ENCODE measurements around the gene ADARB2.

The ADARB2 gene

DNA sequence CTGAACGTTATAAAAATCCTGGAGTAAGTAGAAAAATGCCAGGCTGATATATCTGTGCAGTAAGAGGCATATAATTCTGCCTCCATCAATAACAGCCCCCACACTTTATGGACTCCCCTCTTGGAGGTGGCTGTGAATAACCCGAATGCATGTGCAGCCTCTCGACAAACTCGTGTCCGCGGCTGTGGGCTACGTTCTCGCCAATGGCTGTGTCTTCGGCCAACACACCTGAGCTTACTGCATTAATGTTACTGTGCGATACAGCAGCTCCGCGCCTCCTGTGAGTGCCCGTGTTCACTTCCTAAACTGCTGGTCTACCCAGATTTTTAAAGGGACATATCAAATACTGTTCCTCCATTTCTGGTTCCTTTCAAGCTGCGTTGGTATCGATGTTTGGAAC is 209.4 kb downstream of the ADARB2 start:
- no peak overlapping the region for H3K4me3 ChIP-seq (ENCODE audit: low read depth, low read length)
- TF ChIP-seq, protein P1, sequence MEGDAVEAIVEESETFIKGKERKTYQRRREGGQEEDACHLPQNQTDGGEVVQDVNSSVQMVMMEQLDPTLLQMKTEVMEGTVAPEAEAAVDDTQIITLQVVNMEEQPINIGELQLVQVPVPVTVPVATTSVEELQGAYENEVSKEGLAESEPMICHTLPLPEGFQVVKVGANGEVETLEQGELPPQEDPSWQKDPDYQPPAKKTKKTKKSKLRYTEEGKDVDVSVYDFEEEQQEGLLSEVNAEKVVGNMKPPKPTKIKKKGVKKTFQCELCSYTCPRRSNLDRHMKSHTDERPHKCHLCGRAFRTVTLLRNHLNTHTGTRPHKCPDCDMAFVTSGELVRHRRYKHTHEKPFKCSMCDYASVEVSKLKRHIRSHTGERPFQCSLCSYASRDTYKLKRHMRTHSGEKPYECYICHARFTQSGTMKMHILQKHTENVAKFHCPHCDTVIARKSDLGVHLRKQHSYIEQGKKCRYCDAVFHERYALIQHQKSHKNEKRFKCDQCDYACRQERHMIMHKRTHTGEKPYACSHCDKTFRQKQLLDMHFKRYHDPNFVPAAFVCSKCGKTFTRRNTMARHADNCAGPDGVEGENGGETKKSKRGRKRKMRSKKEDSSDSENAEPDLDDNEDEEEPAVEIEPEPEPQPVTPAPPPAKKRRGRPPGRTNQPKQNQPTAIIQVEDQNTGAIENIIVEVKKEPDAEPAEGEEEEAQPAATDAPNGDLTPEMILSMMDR (IDR thresholded peaks at IDR 0.05; ENCODE audit: borderline replicate concordance, insufficient read depth, low read depth, low read length), result no peak

DNA sequence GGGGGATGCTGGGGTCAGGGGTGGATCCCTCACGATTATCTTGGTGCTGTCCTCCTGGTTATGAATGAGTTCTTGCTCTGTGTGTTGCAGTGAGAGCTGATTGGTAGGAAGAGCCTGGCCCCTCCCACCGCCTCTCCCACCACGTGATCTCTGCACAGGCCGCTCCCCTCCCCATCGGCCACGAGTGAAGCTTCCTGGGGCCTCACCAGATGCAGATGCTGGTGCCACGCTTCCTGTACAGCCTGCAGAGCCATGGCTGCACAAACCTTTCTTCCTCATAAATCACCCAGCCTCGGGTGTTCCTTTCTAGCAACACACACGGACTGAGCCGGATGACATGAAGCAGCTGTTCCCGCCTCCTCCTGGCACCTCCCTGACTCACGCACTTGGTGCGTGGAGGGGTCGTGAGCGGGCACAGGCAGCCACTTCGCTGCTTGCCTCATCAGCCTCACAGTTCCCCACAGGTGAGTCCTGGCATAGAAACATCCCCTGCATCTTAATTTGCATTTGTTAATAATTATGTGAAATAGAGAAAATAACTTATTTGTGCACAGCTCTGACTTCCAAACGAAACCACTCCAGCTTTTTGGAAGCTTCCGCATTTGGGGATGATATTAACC is 210.8 kb downstream of the ADARB2 start:
- no peak overlapping the region for H3K4me3 ChIP-seq (ENCODE audit: low read depth, low read length)
- TF ChIP-seq, protein P1 (IDR thresholded peaks at IDR 0.05; ENCODE audit: borderline replicate concordance, insufficient read depth, low read depth, low read length), result no peak

DNA sequence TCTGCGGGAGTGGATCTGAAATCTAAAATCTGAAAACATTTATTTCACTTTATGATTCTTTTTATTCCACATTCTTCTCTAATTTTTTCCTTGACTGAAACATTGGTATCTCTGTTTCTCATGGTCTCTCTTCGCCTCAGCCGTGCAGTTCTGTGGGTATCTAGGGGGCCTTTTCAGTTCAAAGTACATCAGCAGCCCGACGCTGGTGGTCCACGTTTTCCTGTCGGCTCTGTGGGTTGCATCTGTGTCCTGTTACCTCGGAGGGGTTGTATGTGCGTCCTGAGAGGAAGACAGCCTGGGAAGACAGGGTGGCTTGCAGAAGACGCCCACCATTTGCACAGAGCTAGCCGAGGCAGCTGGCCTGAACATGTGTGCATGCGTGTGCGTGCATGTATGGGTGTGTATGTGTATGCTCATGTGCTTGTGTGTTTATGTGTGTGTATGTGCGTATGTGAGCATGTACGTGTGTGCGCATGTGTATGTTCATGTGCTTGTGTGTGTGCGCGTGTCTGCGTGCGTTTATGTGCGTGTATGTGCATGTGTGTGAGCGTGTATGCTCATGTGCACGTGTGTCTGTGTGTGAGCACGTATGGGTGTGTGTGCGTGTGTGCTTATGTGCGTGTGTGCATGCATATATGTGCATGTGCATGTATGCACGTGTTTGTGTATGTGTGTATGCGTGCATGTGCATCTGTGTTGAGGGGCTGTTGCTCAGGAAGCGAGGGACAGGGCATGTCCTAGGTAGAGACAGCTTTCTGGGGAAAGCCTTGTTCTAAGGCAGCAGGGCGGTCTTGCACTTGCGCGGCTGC is 211.8 kb downstream of the ADARB2 start:
- no peak overlapping the region for H3K4me3 ChIP-seq (ENCODE audit: low read depth, low read length)
- TF ChIP-seq, protein P1 (IDR thresholded peaks at IDR 0.05; ENCODE audit: borderline replicate concordance, insufficient read depth, low read depth, low read length), result no peak

DNA sequence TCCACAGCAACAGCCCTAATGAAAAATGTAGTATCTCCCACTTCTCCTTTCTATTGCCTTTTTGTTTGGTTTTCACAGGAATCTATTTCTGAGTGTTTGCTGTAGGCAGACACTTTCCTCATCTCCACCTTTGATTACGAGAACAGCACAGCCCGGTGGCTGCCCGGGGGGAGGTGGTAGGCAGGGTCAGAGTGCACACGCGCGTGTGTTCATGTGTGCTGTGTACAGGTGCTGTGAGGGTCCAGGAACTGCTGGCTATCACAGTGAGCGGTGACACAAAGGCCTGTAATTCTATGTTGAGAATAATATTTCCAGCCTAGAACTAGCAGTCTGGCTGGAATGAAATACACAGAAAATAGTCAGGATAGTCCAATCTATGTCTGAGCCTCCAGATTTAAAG is 212.8 kb downstream of the ADARB2 start:
- H3K4me3 ChIP-seq (ENCODE audit: low read depth, low read length), result no peak overlapping the region
- TF ChIP-seq, protein P1 (IDR thresholded peaks at IDR 0.05; ENCODE audit: borderline replicate concordance, insufficient read depth, low read depth, low read length), result no peak

DNA sequence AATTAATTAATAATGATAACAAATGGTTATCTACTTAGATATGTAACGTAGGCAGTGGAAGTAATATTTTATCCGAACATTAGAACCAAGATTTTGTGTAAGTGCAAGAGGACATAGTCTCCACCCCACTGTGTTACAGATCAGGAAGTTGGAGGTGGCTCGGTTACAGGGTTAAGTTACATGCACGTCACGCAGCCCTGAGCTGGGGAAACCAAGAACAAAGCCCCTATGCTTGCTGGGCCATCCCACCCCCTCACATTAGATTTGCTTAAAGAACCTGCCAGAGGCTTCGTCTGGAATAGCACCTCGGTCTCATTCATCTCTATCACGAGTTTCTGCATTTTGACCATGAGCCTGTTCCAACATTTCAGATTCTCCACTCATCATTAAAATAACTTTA is 214.1 kb downstream of the ADARB2 start:
- TF ChIP-seq, protein P1 (IDR thresholded peaks at IDR 0.05; ENCODE audit: borderline replicate concordance, insufficient read depth, low read depth, low read length), result no peak
- H3K4me3 ChIP-seq (ENCODE audit: low read depth, low read length), result no peak overlapping the region

DNA sequence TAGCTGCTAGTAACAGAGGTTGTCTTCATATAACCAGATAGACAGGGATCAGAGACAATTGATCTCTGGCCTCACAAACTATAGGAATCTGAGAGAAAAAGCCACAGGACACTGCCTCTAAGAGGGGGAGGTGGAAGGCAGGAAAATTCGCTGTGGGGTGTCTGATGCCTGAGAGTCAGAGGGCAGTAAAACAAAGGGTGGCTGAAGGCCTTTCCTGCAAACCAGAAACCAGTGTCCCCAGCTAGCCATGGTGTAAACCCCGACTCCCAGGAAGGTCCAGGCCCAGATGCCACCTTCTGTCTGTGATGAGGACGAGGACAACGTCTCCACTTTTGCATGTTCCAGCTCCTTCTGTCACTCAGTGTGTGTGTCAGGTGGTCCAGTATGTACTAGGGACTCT is 215.1 kb downstream of the ADARB2 start:
- no peak overlapping the region for H3K4me3 ChIP-seq (ENCODE audit: low read depth, low read length)
- TF ChIP-seq, protein P1 (IDR thresholded peaks at IDR 0.05; ENCODE audit: borderline replicate concordance, insufficient read depth, low read depth, low read length), result no peak

DNA sequence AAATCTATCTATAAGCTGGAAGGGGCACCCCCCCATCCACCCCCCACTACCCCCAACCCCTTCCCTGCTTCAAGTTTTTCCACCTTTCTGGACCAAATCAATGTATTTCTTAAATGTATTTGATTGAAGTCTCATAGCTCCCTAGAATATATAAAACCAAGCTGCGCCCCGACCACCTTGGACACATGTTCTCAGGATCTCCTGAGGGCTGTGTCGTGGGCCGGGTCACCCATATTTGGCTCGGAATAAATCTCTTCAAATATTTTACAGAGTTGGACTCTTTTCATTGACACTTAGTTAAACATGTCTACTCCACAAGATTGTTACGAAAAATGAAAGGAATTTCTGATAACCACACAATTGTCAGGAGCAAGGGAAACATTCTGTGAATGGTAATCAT is 215.6 kb downstream of the ADARB2 start:
- TF ChIP-seq, protein P1 (IDR thresholded peaks at IDR 0.05; ENCODE audit: borderline replicate concordance, insufficient read depth, low read depth, low read length), result no peak
- no peak overlapping the region for H3K4me3 ChIP-seq (ENCODE audit: low read depth, low read length)

Data from GM12875 (cell line).